ENCODE data around the gene SCN4B. TPM values are rescaled to one million over a fixed set of nuclear protein-coding genes. Genes with fewer than 3 reads are reported as not detected.
A peak's percentile ranks its signal among the peaks of the same experiment; 100 is the strongest.

SCN4B gene
- total RNA-seq, 2 donors from 2014 or later, result 3.0 to 5.6 TPM

- Histone ChIP-seq H3K36me3 (no peaks in the 10 kb centered on the region), H3K4me3 (no peak overlapping the region), H3K4me1 (replicated peaks) (no peaks in the 10 kb centered on the region), H3K27ac (no peak overlapping the region), H3K9me3 (no peaks in the 10 kb centered on the region), H3K27me3 (replicated peaks; ENCODE audit: insufficient read depth) (no peaks in the 10 kb centered on the region)
- no peak for DNase-seq (ENCODE audit: low spot score)
- WGBS, result 76% methylated on average over 4 of the region's 4 CpGs
- TF ChIP-seq POLR2A (IDR thresholded peaks at IDR 0.05) (no peak), CTCF (IDR thresholded peaks at IDR 0.05) (no peak), POLR2AphosphoS5 (IDR thresholded peaks at IDR 0.05) (no peak)
- intact Hi-C loops (cut with DNase I), result no loop called here
Measured at GRCh38 chr11:118088531-118088930, 64.1 kb downstream of the SCN4B start.

GRCh38 chr11:118087931-118088330, 64.7 kb downstream of the SCN4B start:
- WGBS, result 92% methylated on average over 6 of the region's 6 CpGs
- no peaks in the 10 kb centered on the region for H3K4me1 ChIP-seq (replicated peaks)

GRCh38 chr11:118086913-118087768, 65.5 kb downstream of the SCN4B start, which contains the start of gene SMIM35:
SMIM35 (minus strand) TSS chr11:118086963; CDS start chr11:118086757, 206 bp downstream.
- 49% methylated on average over 5 of the region's 5 CpGs for WGBS
- Histone ChIP-seq H3K27ac (no peak within 1 kb of the TSS), H3K27me3 (replicated peaks; ENCODE audit: insufficient read depth) (no peaks in the 10 kb centered on the region), H3K36me3 (no peaks in the 10 kb centered on the region), H3K9me3 (no peaks in the 10 kb centered on the region), H3K4me1 (replicated peaks) (no peaks in the 10 kb centered on the region), H3K4me3 (no peak within 1 kb of the TSS)
- intact Hi-C loops (cut with DNase I), result no loop called here
- TF ChIP-seq POLR2AphosphoS5 (IDR thresholded peaks at IDR 0.05), result no peak
- no peak for TF ChIP-seq POLR2A (IDR thresholded peaks at IDR 0.05)
- no peak for TF ChIP-seq CTCF (IDR thresholded peaks at IDR 0.05)
- no peak for DNase-seq (ENCODE audit: low spot score)

More at GRCh38 chr11:118087931-118088330, 64.7 kb downstream of the SCN4B start:
- no peak for TF ChIP-seq POLR2AphosphoS5 (IDR thresholded peaks at IDR 0.05)
- TF ChIP-seq POLR2A (IDR thresholded peaks at IDR 0.05), result no peak
- TF ChIP-seq CTCF (IDR thresholded peaks at IDR 0.05), result no peak
- Histone ChIP-seq H3K4me3 (no peak overlapping the region), H3K36me3 (no peaks in the 10 kb centered on the region), H3K9me3 (no peaks in the 10 kb centered on the region), H3K27me3 (replicated peaks; ENCODE audit: insufficient read depth) (no peaks in the 10 kb centered on the region), H3K27ac (no peak overlapping the region)
- DNase-seq (ENCODE audit: low spot score), result no peak
- intact Hi-C loops (cut with DNase I), result no loop called here

- H3K27ac ChIP-seq, result no peak overlapping the region
- H3K4me3 ChIP-seq, result no peak overlapping the region
- H3K9me3 ChIP-seq, result no peaks in the 10 kb centered on the region
- H3K36me3 ChIP-seq, result no peaks in the 10 kb centered on the region
- TF ChIP-seq CTCF (IDR thresholded peaks at IDR 0.05) (no peak), POLR2AphosphoS5 (IDR thresholded peaks at IDR 0.05) (no peak), POLR2A (IDR thresholded peaks at IDR 0.05) (no peak)
- H3K4me1 ChIP-seq (replicated peaks), result no peaks in the 10 kb centered on the region
- no peaks in the 10 kb centered on the region for H3K27me3 ChIP-seq (replicated peaks; ENCODE audit: insufficient read depth)
- DNase-seq (ENCODE audit: low spot score), result no peak
- intact Hi-C loops (cut with DNase I), result no loop called here
Measured at GRCh38 chr11:118084656-118085055, 68.0 kb downstream of the SCN4B start.

GRCh38 chr11:118084247-118084646, 68.4 kb downstream of the SCN4B start:
- no peaks in the 10 kb centered on the region for H3K36me3 ChIP-seq
- no peak for TF ChIP-seq CTCF (IDR thresholded peaks at IDR 0.05)
- TF ChIP-seq POLR2A (IDR thresholded peaks at IDR 0.05), result no peak
- peak; percentile 39 for TF ChIP-seq POLR2AphosphoS5 (IDR thresholded peaks at IDR 0.05)
- H3K27ac ChIP-seq, result no peak overlapping the region
- WGBS, result 16% methylated on average over 4 of the region's 4 CpGs
- H3K9me3 ChIP-seq, result no peaks in the 10 kb centered on the region
- no peaks in the 10 kb centered on the region for H3K27me3 ChIP-seq (replicated peaks; ENCODE audit: insufficient read depth)
- no peaks in the 10 kb centered on the region for H3K4me1 ChIP-seq (replicated peaks)
- no peak overlapping the region for H3K4me3 ChIP-seq
- DNase-seq (ENCODE audit: low spot score), result peak; percentile 13
- intact Hi-C loops (cut with DNase I), result no loop called here
